ENCODE measurements around the gene PDIA6.

Gene PDIA6

DNA sequence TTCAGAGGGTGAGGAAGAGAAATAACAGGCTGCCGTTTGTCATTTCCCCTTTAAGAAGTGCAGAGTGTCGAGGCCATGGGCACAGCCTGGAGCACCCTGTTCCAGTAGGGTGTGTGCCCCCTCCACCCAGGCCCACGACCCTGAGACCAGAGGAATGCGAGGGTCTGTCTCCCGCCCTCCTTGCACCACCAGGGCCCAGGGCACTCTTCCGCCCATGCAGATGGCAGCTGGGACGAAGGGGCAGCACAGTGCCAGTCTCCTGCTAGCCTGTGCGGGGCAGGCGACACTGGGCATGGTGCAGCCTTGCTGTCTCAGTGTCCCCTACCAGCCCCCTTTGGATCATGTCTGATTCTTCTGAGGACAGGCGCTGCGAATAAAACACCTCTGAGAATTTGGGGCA, 15.8 kb upstream of the PDIA6 start:
- TF ChIP-seq, protein P1, sequence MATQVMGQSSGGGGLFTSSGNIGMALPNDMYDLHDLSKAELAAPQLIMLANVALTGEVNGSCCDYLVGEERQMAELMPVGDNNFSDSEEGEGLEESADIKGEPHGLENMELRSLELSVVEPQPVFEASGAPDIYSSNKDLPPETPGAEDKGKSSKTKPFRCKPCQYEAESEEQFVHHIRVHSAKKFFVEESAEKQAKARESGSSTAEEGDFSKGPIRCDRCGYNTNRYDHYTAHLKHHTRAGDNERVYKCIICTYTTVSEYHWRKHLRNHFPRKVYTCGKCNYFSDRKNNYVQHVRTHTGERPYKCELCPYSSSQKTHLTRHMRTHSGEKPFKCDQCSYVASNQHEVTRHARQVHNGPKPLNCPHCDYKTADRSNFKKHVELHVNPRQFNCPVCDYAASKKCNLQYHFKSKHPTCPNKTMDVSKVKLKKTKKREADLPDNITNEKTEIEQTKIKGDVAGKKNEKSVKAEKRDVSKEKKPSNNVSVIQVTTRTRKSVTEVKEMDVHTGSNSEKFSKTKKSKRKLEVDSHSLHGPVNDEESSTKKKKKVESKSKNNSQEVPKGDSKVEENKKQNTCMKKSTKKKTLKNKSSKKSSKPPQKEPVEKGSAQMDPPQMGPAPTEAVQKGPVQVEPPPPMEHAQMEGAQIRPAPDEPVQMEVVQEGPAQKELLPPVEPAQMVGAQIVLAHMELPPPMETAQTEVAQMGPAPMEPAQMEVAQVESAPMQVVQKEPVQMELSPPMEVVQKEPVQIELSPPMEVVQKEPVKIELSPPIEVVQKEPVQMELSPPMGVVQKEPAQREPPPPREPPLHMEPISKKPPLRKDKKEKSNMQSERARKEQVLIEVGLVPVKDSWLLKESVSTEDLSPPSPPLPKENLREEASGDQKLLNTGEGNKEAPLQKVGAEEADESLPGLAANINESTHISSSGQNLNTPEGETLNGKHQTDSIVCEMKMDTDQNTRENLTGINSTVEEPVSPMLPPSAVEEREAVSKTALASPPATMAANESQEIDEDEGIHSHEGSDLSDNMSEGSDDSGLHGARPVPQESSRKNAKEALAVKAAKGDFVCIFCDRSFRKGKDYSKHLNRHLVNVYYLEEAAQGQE (IDR thresholded peaks at IDR 0.05; ENCODE audit: low read depth), result no peak
- TF ChIP-seq YY1 (IDR thresholded peaks at IDR 0.05; ENCODE audit: low read depth) (no peak), EP300 (IDR thresholded peaks at IDR 0.05; ENCODE audit: borderline replicate concordance) (no peak), EGR1 (IDR thresholded peaks at IDR 0.05) (no peak), ZBTB7A (IDR thresholded peaks at IDR 0.05; ENCODE audit: low read depth) (no peak), RAD21 (IDR thresholded peaks at IDR 0.05; ENCODE audit: low read depth) (no peak)
- TF ChIP-seq, protein P2, sequence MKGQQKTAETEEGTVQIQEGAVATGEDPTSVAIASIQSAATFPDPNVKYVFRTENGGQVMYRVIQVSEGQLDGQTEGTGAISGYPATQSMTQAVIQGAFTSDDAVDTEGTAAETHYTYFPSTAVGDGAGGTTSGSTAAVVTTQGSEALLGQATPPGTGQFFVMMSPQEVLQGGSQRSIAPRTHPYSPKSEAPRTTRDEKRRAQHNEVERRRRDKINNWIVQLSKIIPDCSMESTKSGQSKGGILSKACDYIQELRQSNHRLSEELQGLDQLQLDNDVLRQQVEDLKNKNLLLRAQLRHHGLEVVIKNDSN (IDR thresholded peaks at IDR 0.05), result no peak

DNA sequence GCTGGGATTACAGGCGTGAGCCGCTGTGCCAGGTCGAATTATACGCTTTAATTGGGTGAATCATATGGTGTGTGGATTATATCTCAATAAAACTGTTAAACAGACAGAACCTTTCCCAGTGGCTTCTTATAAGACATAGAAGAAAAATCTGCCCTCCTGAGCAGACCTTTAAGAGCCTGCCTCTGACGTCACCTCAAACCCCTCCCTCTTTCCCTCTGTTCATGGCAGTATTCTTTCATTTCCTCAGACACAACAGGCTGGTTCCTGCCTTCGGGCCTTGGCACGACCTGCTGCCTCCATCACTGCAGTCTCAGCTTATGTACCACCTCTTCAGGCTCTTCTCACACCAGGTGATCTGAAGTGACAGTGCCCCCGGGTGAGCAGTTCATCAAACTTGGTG, 14.0 kb upstream of the PDIA6 start:
- TF ChIP-seq FOXM1 (IDR thresholded peaks at IDR 0.05; ENCODE audit: borderline replicate concordance, low read depth) (no peak), RAD21 (IDR thresholded peaks at IDR 0.05; ENCODE audit: low read depth) (no peak), CREB1 (IDR thresholded peaks at IDR 0.05; ENCODE audit: low read depth) (no peak), TAF1 (IDR thresholded peaks at IDR 0.05; ENCODE audit: low read depth) (no peak), YY1 (IDR thresholded peaks at IDR 0.05; ENCODE audit: low read depth) (no peak), ZBTB7A (IDR thresholded peaks at IDR 0.05; ENCODE audit: low read depth) (no peak), EGR1 (IDR thresholded peaks at IDR 0.05) (no peak), NFIC (IDR thresholded peaks at IDR 0.05) (no peak), EP300 (IDR thresholded peaks at IDR 0.05; ENCODE audit: borderline replicate concordance) (no peak), CEBPB (IDR thresholded peaks at IDR 0.05) (no peak), TEAD4 (IDR thresholded peaks at IDR 0.05) (no peak)
- TF ChIP-seq, protein P3, sequence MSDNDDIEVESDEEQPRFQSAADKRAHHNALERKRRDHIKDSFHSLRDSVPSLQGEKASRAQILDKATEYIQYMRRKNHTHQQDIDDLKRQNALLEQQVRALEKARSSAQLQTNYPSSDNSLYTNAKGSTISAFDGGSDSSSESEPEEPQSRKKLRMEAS (IDR thresholded peaks at IDR 0.05), result no peak

DNA sequence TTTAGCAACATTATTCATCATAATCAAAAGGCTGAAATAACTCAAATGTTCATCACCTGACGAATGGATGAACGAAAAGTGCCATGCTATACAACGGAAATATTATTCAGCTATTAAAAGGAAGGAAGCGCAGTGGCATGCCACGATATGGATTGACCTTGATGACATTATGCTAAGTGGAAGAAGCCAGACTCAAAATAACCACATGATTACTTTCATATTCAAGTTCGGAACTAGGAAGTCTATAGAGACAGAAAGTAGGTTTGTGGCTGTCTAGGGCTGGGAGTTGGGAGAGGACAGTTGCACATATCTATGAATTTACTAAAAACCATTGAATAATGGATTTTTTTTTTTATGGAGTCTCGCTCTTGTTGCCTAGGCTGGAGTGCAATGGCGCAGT, 13.4 kb upstream of the PDIA6 start:
- TF ChIP-seq NFIC (IDR thresholded peaks at IDR 0.05) (no peak), TCF12 (IDR thresholded peaks at IDR 0.05; ENCODE audit: low read depth) (no peak), CREB1 (IDR thresholded peaks at IDR 0.05; ENCODE audit: low read depth) (no peak), FOXM1 (IDR thresholded peaks at IDR 0.05; ENCODE audit: borderline replicate concordance, low read depth) (no peak), YY1 (IDR thresholded peaks at IDR 0.05; ENCODE audit: low read depth) (no peak), EGR1 (IDR thresholded peaks at IDR 0.05) (no peak), RAD21 (IDR thresholded peaks at IDR 0.05; ENCODE audit: low read depth) (no peak), ZBTB7A (IDR thresholded peaks at IDR 0.05; ENCODE audit: low read depth) (no peak), TEAD4 (IDR thresholded peaks at IDR 0.05) (no peak), TAF1 (IDR thresholded peaks at IDR 0.05; ENCODE audit: low read depth) (no peak), CEBPB (IDR thresholded peaks at IDR 0.05) (no peak), EP300 (IDR thresholded peaks at IDR 0.05; ENCODE audit: borderline replicate concordance) (no peak)
- TF ChIP-seq, protein P3 (IDR thresholded peaks at IDR 0.05), result no peak
- TF ChIP-seq, protein P1 (IDR thresholded peaks at IDR 0.05; ENCODE audit: low read depth), result no peak
- TF ChIP-seq, protein P2 (IDR thresholded peaks at IDR 0.05), result no peak

DNA sequence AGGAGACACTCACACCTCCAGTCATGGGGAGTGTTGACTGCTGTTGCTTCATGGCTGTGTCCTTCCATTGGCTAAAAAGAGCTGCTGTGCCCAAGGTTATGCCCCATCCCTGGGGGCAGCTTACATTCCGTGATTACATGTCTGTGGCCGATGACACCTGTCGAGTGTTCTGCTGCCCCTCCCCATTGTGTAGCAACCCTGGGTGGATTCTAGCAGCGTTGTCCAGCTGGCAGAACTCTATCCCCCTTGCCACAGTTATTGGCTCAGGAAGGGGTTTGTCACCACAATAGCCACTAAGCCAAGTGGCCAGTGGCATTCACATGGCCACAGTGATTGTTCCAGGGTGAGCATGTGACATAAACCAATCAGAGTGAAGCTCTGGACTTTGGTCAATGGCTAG, 11.6 kb upstream of the PDIA6 start:
- TF ChIP-seq EP300 (IDR thresholded peaks at IDR 0.05; ENCODE audit: borderline replicate concordance) (no peak), NFIC (IDR thresholded peaks at IDR 0.05) (no peak), FOXM1 (IDR thresholded peaks at IDR 0.05; ENCODE audit: borderline replicate concordance, low read depth) (no peak), ZBTB7A (IDR thresholded peaks at IDR 0.05; ENCODE audit: low read depth) (no peak), TCF12 (IDR thresholded peaks at IDR 0.05; ENCODE audit: low read depth) (no peak), TEAD4 (IDR thresholded peaks at IDR 0.05) (no peak), TAF1 (IDR thresholded peaks at IDR 0.05; ENCODE audit: low read depth) (no peak), CREB1 (IDR thresholded peaks at IDR 0.05; ENCODE audit: low read depth) (no peak), RAD21 (IDR thresholded peaks at IDR 0.05; ENCODE audit: low read depth) (no peak), CEBPB (IDR thresholded peaks at IDR 0.05) (no peak), YY1 (IDR thresholded peaks at IDR 0.05; ENCODE audit: low read depth) (no peak)
- TF ChIP-seq, protein P2 (IDR thresholded peaks at IDR 0.05), result no peak
- TF ChIP-seq, protein P3 (IDR thresholded peaks at IDR 0.05), result no peak
- TF ChIP-seq, protein P1 (IDR thresholded peaks at IDR 0.05; ENCODE audit: low read depth), result no peak

Data from Ishikawa (cell line).